Astrocyte of the cerebellum (primary cell): Measurements from ENCODE around the gene CC2D1A.

ENCODE experiments used
- DNase-seq: peaks from one replicate; pipeline ENCODE4 v3.0.0-alpha.2; 2011; ENCODE audit warnings: low read depth
- H3K4me3 ChIP-seq: 2 replicates; pipeline ENCODE4 v1.5.1; 2011; ENCODE audit warnings: mild to moderate bottlenecking, low read depth, low read length, moderate library complexity
- CTCF ChIP-seq: IDR thresholded peaks from 2 replicates; pipeline ENCODE4 v1.5.1; 2012; ENCODE audit warnings: low read length, low read depth, moderate library complexity, mild to moderate bottlenecking; ENCODE audit errors: missing control alignments
- in situ Hi-C: cut with HindIII; loops from 2 replicates; pipeline ENCODE4 v1.10.0; 2017; ENCODE audit warnings: low sequenced_read_pairs

CC2D1A gene

DNA sequence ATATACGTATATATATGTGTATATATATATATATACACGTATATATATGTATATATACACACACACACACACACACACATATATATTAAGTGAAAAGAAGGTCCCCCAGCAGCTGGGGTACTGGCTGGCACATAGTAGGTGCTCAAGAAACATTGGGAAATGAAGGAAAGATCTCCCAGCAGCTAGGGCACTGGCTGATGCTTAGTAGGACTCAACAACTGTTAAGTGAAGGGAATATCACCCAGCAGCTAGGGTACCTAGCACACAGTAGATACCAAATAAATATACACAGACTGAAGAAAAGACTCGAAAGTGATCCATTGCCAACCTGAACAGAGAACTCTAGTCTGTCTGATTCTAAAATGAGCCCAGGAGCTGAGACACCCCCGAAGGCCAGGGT lies 20.0 kb downstream of the CC2D1A start:
- no peak overlapping the region for H3K4me3 ChIP-seq
- in situ Hi-C loops = no loop called here
- TF ChIP-seq CTCF = no peak
- no peak for DNase-seq

DNA sequence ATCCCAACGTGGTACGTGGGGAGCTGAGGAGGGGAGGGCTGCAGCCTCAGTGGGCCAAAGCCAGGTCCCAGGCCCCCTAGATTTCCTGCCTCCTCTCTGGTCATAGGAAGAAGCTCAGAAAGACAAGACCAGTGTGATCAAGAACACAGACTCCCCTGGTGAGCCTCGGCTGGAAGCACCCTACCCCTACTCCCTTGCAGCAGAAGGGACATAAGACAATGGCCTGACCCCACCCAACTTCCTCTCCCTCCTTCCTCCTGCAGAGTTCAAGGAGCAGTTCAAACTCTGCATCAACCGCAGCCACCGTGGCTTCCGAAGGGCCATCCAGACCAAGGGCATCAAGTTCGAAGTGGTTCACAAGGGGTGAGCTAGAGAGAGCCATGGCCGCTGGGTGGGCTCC lies 20.7 kb downstream of the CC2D1A start:
- DNase-seq = no peak
- in situ Hi-C loops = no loop called here
- no peak for TF ChIP-seq CTCF
- H3K4me3 ChIP-seq = no peak overlapping the region

- no peak overlapping the region for H3K4me3 ChIP-seq
- in situ Hi-C loops = no loop called here
- DNase-seq = no peak
- TF ChIP-seq CTCF = no peak
Observed at GRCh38 chr19:13929340-13929739, 23.3 kb downstream of the CC2D1A start.

DNA sequence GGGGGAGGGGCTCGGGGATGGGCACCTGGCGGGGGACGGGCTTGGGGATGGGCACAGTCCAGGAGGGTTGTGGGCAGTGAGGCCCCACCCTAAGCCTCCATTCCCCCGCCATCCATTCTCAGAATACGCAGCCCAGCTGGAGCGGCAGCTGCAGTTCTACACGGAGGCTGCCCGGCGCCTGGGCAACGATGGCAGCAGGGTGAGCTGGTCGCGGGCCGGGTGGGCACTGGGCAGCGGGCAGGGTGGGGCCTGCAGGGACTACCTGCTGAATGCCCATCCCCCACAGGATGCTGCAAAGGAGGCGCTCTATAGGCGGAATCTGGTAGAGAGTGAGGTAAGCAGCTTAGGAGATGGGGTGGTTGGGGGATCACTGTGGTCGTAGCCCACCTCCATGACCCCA lies 24.0 kb downstream of the CC2D1A start:
- DNase-seq = no peak
- in situ Hi-C loops = no loop called here
- TF ChIP-seq CTCF = no peak
- H3K4me3 ChIP-seq = no peak overlapping the region

DNA sequence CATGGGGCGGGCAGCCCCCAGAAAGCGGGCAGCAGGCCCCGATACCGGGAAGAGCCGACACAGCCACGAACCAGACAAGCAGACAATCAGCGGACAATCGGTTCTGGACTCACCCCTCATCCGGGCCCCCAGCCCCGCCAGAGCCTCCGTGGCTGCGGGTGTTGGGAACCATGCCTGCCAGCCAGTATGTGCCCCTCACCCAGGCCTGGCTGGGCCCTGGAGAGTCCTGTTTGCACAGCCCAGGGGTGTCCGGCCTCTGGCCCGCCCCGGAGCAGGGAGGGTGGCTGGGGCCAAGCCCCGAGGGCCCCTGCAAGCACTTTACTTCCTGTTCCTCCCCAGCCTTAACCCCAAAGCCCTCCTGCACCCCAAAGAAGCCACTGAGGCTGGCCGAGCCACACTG lies 24.4 kb downstream of the CC2D1A start:
- H3K4me3 ChIP-seq = no peak overlapping the region
- DNase-seq = no peak
- no peak for TF ChIP-seq CTCF
- in situ Hi-C loops = no loop called here

DNA sequence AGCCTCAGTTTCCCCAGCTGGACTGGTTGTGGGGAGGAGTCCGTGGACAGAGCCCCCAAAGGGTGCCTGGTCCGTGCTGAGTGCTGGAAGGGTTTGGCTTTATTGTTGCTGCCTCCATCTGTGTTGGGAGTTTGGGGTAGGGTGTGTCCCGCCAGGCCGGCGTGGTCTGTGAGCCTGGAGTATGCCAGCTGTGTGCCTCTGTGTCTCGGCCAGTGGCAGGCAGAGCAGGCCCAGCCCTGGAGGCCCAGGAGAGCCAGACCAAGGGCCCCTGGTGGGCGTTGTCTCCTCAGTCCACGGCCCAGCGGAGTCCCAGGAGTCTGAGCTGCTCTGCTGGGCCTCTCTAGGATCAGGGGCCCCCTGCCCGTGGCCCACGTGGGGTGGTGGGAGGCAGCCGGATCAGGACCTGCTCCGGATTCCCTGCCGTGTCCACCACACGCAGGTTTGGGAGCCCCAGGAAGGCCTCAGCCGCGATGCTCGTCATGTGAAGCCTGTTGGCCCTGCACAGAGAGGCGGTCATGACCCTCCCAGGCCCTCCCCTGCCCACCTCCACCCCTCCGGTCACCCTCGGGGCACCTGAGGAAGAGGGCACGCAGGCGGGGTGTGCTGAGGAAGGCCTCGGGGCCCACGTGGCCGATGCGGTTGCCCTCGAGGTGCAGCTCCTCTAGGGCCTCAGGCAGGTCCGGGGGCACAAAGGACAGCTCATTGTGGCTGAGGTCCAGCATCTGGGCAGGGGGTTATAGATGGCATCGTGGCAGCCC lies 25.6 kb downstream of the CC2D1A start:
- in situ Hi-C loops = no loop called here
- DNase-seq = no peak
- TF ChIP-seq CTCF = no peak
- no peak overlapping the region for H3K4me3 ChIP-seq
